Lung (tissue), 16 donors: ENCODE results near the gene LPAR1. TPM values are rescaled to one million over a fixed set of nuclear protein-coding genes. Genes with fewer than 3 reads are reported as not detected.

Experiments used
- ATAC-seq: fragments of 200-7000 bp; cut with Tn5 transposase; one replicate; pipeline ENCODE4 v1.9.1; 2020; ENCODE audit warnings: moderate number of reproducible peaks; ENCODE audit not compliant: insufficient read depth, low FRiP score
- DNase-seq, 3 donors: peaks; one replicate each; pipeline ENCODE4 v3.0.0-alpha.2; 2013 to 2017
- H3K27ac ChIP-seq, 2 donors: one replicate each; pipeline ENCODE4 v1.5.1; 2013; ENCODE audit warnings: mild to moderate bottlenecking in 2 of 2, moderate library complexity in 2 of 2, control low read depth in 1 of 2, inconsistent platforms in 1 of 2, low read depth in 1 of 2, low read length in 1 of 2
- H3K27me3 ChIP-seq, 3 donors: one replicate each; pipeline ENCODE4 v1.5.1; 2013; ENCODE audit warnings: low read length in 2 of 3; ENCODE audit not compliant: control insufficient read depth in 3 of 3, insufficient read depth in 3 of 3
- H3K36me3 ChIP-seq, 4 donors: one replicate each; pipeline ENCODE4 v1.5.1; 2013; ENCODE audit warnings: low read length in 4 of 4, mild to moderate bottlenecking in 1 of 4, moderate library complexity in 1 of 4; ENCODE audit not compliant: control insufficient read depth in 4 of 4, insufficient read depth in 4 of 4
- H3K4me1 ChIP-seq, 5 donors: one replicate each; pipeline ENCODE4 v1.5.1; 2013; ENCODE audit warnings: low read length in 5 of 5, mild to moderate bottlenecking in 2 of 5, moderate library complexity in 1 of 5; ENCODE audit not compliant: control insufficient read depth in 5 of 5, insufficient read depth in 5 of 5
- H3K4me3 ChIP-seq: one replicate; pipeline ENCODE4 v1.5.1; 2013; ENCODE audit warnings: mild to moderate bottlenecking, control low read depth, moderate library complexity
- H3K9ac ChIP-seq, 2 donors: one replicate each; pipeline ENCODE4 v1.5.1; 2013; ENCODE audit warnings: low read length in 2 of 2, control low read depth in 1 of 2; ENCODE audit not compliant: insufficient read depth in 1 of 2
- H3K9me3 ChIP-seq, 4 donors: one replicate each; pipeline ENCODE4 v1.5.1; 2013; ENCODE audit warnings: low read length in 3 of 4, mild to moderate bottlenecking in 1 of 4, moderate library complexity in 1 of 4; ENCODE audit not compliant: control insufficient read depth in 4 of 4, insufficient read depth in 3 of 4
- CTCF ChIP-seq: IDR thresholded peaks from 2 replicates; pipeline ENCODE4 v1.5.1; 2012; ENCODE audit warnings: mild to moderate bottlenecking; ENCODE audit errors: control extremely low read depth, extremely low read depth
- WGBS, 2 donors: extraction: QIAGEN DNeasy Blood & Tissue Kit; methylation state at CpG; one replicate each; pipeline ENCODE4 v1.1.7; 2013; 5-methylcytosine and 5-hydroxymethylcytosine counted together
- long read RNA-seq, 5 donors: transcript quantifications; one replicate each; lab custom pipeline, GENCODE V29; 2026
- polyA plus RNA-seq, 2 donors: library from polyadenylated mRNA; stranded (reverse); fragments of 200-250 nt; gene quantifications; one replicate each; pipeline ENCODE4 v1.2.1, GENCODE V29; 2013
- total RNA-seq, 2 donors: library from RNA; depleted of rRNA in 1 of 2; stranded (reverse); fragments of >200 nt in 1 of 2; gene quantifications; one replicate each; pipeline ENCODE4 v1.2.1, GENCODE V29; 2014 to 2021
- donor health status: control.
- donor health status: control.
- donor health status: Bipolar disorder and iron deficiency.
- donor health status: healthy.
- donor health status: DM: yes; HTN: yes; CAD: no.

LPAR1 gene, protein sequence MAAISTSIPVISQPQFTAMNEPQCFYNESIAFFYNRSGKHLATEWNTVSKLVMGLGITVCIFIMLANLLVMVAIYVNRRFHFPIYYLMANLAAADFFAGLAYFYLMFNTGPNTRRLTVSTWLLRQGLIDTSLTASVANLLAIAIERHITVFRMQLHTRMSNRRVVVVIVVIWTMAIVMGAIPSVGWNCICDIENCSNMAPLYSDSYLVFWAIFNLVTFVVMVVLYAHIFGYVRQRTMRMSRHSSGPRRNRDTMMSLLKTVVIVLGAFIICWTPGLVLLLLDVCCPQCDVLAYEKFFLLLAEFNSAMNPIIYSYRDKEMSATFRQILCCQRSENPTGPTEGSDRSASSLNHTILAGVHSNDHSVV
- total RNA-seq (10 to 100 TPM; 32.6 to 47.6 TPM), polyA plus RNA-seq (10 to 100 TPM in 1 of 2 donors, 1 to 10 TPM in 1; 5.2 to 14.0 TPM)
- long read RNA-seq, donor 1, partial matches to known transcripts: 11 of 27 reads
- long read RNA-seq, donor 1, other reads (novel, unspliced or antisense): 11 of 27 reads
- long read RNA-seq, donor 2, partial matches to known transcripts: 11 of 19 reads
- long read RNA-seq, donor 2, other reads (novel, unspliced or antisense): 5 of 19 reads
- long read RNA-seq, donor 3, partial matches to known transcripts: 5 of 16 reads
- long read RNA-seq, donor 3, other reads (novel, unspliced or antisense): 8 of 16 reads
- long read RNA-seq, donor 4, partial matches to known transcripts: 7 of 8 reads
- long read RNA-seq, donor 4, other reads (novel, unspliced or antisense): 0 of 8 reads
- long read RNA-seq, donor 5, partial matches to known transcripts: 9 of 26 reads
- long read RNA-seq, donor 5, other reads (novel, unspliced or antisense): 15 of 26 reads

- Histone ChIP-seq H3K27ac (peak within 1 kb of the TSS; percentile 57 to 72), H3K36me3 (peaks cover 0 to 7% (median 0%) of the 10 kb centered on the region in 4 donors), H3K9ac (peak within 1 kb of the TSS; percentile 87 to 99), H3K9me3 (peaks cover 0 to 3% (median 0%) of the 10 kb centered on the region in 4 donors), H3K27me3 (no peaks in the 10 kb centered on the region), H3K4me1 (peaks cover 0 to 34% (median 3%) of the 10 kb centered on the region in 5 donors), H3K4me3 (peak within 1 kb of the TSS; percentile 34)
- TF ChIP-seq CTCF: no peak
- peak; percentile 88 to 89 (median 88) for DNase-seq
- WGBS, 2 donors: 1 to 2% methylated on average over 66 to 72 of the region's 72 CpGs
- ATAC-seq: peak; percentile 44
Observed at GRCh38 chr9:111038331-111039230, at the start of gene LPAR1. Gene LPAR1, minus strand, starts transcription at chr9:111038470. Its CDS starts 66,353 bp downstream, at chr9:110972117.

DNA sequence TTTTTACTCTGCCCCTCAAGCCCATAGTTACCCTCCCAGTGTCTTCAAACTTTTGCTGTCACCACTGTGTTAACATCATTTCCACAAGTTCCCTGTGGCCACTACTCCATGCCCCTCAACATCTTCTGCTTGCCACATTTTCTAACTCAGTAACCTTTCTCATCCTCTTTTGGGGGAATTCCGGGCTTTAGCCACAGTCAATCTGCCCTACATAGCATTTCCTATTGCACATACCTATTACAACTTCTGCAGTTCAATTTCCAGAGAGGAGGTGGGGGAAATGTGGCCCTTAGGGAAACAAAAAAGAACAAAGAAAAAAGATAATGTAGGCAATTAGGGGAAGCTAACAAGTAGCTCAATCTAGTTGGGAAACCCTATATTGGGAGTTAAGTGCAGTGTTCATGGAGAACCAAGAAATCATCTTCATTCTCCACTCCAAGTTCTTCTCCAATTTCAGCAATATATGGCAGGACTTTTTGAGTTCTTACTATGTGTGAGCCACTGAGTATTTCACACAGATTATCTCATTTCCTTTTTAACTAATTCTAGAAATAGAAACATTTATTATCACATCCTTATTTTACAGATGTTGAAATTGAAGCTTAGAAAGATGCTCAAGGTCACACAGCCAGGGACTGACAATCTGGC lies 40.2 kb upstream of the LPAR1 start:
- H3K4me1 ChIP-seq: no peaks in the 10 kb centered on the region
- DNase-seq: no peak
- 32 to 61% methylated on average over 1 of the region's 1 CpG for WGBS, 2 donors
- H3K27me3 ChIP-seq: no peaks in the 10 kb centered on the region
- H3K9me3 ChIP-seq: no peaks in the 10 kb centered on the region
- no peak overlapping the region for H3K4me3 ChIP-seq
- no peak overlapping the region for H3K27ac ChIP-seq
- no peak for TF ChIP-seq CTCF
- ATAC-seq: peak; percentile 33
- no peak overlapping the region for H3K9ac ChIP-seq
- H3K36me3 ChIP-seq: no peaks in the 10 kb centered on the region

GRCh38 chr9:111076519-111076918 lies 38.2 kb upstream of the LPAR1 start:
- no peaks in the 10 kb centered on the region for H3K36me3 ChIP-seq
- 29 to 65% methylated on average over 3 of the region's 3 CpGs for WGBS, 2 donors
- no peak overlapping the region for H3K4me3 ChIP-seq
- peak overlapping the region in 1 of 2 donors; percentile 47 for H3K27ac ChIP-seq
- ATAC-seq (no peak), DNase-seq (no peak)
- H3K9me3 ChIP-seq: no peaks in the 10 kb centered on the region
- H3K9ac ChIP-seq: no peak overlapping the region
- no peaks in the 10 kb centered on the region for H3K27me3 ChIP-seq
- H3K4me1 ChIP-seq: no peaks in the 10 kb centered on the region
- no peak for TF ChIP-seq CTCF
